ACHN (cell line): ENCODE results near the gene GUCA1A.
A peak's percentile ranks its signal among the peaks of the same experiment; 100 is the strongest.

ENCODE experiments used
- DNase-seq: peaks from one replicate; pipeline ENCODE4 v3.0.0-alpha.2; 2015
- in situ Hi-C: cut with HindIII; loops from 2 replicates; pipeline ENCODE4 v1.10.0; 2017; ENCODE audit warnings: low sequenced_read_pairs, low pct_ligation_motif_present, low pct_unique_long_range_greater_than_20kb

Gene GUCA1A

DNA sequence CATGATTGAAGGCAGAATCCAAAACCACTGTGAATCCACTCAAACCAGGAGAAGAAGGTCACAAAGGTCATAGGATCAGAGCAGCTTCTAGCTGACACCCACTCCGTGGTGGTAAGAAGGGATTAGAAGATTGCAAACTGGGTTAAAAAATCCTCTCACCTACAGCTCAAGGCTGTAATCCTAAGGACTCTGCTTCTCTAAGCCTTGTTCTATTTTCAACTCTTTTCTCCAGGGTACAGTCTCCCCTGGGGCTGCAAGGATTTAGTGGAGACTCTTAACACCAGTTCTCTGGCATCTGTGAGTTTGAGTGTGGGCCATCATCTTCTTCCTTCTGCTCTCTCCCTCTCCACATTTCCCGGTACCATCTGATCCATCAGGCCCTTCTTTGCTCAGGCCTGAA lies at the start of gene GUCA1A:
Gene GUCA1A (plus strand): TSS at position 264 of the 400 bp plus-strand sequence. CDS start 250 bp downstream, outside the sequence.
- no peak for DNase-seq
- in situ Hi-C loops: no loop called here

DNA sequence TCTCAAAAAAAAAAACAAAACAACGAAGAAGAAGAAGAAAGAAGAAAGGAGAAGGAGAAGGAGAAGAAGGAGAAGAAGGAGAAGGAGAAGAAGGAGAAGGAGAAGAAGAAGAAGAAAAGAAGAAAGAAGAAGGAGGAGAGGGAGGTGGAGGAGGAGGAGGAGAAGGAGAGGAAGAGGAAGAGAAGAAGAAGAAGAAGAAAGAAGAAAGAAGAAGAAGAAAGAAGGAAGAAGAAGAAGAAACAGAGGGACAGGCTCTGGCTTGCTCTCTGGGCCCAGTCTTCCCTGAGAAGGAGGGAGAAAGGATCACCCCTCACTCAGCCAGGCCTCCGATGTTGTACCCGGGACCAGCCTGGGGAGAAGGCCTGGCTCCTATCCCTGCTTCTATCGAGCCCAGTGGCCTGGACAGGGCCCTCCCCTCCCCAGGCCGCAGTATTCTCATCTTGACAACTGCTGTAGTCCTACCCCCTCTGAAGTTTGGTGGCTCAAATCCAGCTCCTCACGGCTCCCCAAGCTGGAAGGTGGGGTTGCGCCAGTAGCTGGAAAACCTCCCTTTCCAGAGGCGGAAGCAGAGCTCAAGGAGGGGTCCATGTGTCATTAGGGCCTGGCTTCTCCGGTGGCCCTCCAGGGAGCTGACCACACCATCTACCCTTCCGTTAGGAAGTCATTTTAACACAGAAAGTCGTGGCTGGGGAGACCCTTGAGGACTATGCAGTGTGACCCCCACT lies 49.6 kb upstream of the GUCA1A start:
- in situ Hi-C loops: no loop called here
- DNase-seq: no peak

DNA sequence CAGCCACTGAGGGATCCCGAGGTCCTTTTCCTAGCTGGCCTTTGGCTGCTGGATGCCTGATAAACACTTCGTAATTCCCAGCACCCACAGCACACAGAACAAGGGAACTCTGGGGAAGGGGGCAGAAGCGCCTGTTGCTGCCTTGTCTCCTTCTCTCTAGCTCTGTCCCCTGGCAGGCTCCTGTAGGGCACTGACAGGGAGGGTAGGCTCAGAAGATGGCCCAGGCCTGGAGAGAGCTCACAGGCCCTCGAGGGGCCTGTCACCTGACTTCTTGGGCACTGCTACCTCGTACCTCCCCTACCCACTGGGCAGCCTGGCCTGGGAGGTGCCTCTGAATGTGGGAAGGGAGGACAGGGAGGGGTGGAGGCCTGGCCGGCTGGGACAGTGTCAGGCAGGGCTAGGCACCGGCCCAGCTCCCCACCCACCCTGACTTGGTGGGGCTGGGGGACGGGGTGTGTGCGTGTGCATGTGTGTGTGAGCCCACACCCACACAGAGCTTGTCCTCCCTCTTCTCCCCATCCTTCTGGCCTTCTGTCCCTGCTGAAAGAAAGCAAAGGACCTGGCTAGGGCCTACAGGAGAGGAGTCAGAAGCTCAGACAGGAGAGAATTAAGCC lies 48.8 kb upstream of the GUCA1A start:
- in situ Hi-C loops: no loop called here
- DNase-seq: no peak

DNA sequence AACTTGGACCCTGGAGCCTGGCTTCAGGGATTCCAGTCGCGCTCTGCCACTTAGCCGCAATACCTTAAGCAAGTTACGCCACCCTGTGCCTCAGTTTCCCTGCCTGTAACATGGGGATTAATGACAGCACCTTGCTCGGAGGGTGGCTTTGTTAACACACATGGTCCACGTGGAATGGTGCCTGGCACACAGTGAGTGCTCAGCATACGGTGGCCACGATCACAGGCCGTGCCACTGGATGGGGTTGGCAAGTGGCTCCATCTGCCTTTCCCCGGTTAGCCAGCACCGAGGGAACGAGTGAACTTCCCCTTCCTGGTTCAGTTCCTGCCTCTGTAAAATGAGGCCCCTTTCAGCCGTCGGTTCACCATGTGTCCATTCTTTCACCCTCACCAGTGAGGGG lies 47.9 kb upstream of the GUCA1A start:
- in situ Hi-C loops: no loop called here
- no peak for DNase-seq

DNA sequence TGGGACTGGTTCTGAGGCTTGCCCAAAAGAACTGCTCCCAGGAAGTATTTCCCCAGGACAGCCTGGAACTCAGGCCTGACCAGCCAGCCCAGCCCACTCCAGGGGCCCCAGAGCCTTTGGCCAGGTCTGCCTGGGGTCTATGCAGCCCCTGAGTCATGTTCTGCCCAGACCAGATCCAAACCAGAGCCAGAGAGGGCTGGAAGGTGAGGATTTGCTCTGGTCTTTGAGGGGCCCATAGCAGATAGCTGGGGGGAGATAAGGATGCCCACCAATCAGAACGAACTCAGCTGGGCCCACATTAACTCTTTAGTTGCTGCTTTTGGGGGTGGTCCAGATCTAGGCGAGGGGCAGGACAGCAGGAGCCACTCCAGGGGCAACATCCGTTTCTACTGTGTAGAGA lies 47.5 kb upstream of the GUCA1A start:
- DNase-seq: no peak
- in situ Hi-C loops: no loop called here

DNA sequence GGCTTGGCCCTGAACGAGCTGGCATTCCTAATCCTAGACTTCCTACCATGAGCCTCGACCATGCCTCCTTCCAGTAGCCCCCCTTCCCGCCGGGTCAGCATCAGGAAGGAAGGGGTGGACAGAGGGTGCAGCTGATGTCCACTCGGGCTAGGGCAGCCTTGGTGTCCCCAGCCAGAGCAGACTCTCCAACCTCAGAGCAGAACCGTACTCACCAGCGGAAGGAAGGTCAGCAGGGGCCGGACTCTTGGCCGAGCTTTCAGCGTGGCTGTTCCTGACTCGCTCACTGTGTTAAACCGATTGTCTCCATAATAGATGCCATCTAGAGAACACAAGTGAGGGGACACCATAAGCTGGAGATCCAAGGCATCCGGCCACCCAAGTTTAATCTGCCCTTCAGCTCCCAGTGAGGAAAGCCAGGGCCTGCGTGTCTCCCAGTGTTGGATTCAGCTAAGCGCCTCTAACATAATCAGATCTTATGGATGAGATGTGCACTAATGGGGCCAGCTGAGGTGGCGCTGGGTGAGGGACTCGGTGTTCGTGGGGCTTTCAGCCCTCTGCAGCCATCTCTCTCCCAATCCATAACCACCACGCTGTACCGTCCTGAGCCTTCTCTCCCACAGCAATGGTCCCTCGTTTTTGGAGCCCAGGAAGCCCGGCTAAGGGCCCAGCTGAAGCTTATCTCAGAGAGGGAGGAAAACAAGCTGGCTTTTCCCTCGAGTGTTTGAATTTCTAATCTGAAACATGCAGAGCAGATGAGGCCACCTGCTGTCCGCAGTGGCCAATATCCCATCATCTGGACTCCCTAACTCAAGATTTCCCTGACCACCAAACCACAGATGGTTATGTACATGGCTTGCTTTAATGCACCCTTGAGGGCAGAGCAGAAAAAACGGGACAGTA lies 44.5 kb upstream of the GUCA1A start:
- in situ Hi-C loops: no loop called here
- no peak for DNase-seq

DNA sequence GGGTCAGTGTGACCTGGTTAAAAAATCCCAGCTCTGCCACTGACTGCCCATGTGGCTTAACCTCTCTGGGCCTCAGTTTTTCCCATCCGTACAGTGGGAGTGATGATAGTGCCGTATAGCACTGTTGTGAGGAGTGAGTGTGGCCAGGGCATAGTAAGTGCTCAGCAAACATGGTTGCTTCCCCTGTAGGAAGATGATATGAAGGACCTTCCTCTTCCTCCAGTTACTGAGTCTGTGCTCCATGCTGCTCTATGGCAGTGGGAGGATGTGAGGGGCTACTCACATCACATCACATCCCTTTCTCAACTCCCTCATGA lies 43.8 kb upstream of the GUCA1A start:
- DNase-seq: no peak
- in situ Hi-C loops: no loop called here

DNA sequence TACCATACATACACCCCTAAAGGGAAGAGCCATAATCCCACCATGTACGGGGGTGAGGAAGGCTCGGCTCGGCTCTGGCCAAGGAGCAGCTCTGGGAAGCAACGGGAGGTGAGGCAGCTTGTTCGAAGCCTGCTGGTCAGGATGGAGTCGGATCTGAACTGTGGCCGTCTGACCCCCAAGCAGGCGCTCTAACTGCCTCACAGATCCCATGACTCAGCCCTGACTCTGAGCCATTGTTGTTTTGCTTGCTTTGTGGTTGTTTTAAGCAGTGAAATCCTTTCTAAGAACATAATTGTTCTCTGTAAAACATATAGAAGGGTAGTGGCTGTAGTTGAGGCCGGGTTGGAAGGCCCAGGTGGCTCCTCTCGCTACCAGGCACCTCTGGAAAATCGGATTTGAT lies 41.6 kb upstream of the GUCA1A start:
- in situ Hi-C loops: no loop called here
- DNase-seq: no peak

DNA sequence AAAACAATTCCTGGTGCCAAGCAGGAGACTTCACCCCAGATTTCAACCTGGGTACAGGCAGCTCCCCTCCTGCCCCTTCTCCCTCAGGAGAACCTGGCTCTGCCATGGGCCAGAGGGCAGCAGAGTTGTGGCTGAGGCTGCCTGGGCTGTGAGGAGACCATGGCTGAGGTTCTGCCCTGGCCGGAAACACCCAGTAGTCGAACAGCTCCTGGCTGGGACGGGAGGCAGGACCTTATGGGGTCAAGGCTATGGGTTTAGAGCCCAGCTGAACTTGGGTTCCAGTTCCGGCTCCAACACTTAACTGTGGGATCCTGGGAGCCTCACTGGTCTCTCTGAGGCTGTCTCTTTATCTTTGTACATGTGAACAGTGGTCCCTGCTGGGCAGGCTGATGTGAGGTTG lies 39.2 kb upstream of the GUCA1A start:
- in situ Hi-C loops: no loop called here
- DNase-seq: no peak

DNA sequence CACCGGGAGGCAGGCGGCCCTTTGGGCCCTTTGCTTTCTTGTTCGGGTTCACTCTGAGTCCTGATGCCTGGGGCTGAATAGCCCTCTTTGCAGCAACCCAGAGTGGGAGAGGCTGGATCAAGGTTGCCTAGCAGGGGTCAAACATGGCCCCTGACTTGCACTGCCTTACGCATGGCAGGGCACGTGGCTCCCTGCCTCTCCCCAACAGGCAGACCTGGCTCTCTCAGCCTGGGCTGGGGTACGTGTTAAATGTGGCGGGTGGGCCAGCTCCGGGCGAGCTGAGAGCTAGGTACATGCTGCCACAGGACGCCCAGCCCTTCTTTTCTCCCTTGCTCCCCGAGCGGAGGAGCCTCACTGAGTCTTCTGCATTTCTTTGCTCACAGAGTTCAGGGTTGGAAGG lies 38.0 kb upstream of the GUCA1A start:
- no peak for DNase-seq
- in situ Hi-C loops: no loop called here

DNA sequence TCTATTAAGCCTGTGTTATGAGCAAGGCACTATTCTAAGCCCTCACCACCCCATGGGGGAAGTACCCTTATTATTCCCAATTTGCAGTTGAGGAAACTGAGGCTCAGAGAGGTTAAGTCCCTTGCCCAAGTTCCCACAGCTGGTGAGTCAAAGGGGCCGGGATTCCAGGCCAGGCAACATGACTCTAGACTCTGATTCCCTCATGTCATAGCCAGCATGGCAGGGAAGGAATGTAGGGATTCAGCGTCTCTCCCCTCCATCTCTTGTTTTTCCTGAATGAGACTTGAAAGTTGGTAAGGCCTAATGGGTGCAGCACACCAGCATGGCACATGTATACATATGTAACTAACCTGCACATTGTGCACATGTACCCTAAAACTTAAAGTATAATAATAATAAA lies 37.4 kb upstream of the GUCA1A start:
- in situ Hi-C loops: no loop called here
- no peak for DNase-seq

DNA sequence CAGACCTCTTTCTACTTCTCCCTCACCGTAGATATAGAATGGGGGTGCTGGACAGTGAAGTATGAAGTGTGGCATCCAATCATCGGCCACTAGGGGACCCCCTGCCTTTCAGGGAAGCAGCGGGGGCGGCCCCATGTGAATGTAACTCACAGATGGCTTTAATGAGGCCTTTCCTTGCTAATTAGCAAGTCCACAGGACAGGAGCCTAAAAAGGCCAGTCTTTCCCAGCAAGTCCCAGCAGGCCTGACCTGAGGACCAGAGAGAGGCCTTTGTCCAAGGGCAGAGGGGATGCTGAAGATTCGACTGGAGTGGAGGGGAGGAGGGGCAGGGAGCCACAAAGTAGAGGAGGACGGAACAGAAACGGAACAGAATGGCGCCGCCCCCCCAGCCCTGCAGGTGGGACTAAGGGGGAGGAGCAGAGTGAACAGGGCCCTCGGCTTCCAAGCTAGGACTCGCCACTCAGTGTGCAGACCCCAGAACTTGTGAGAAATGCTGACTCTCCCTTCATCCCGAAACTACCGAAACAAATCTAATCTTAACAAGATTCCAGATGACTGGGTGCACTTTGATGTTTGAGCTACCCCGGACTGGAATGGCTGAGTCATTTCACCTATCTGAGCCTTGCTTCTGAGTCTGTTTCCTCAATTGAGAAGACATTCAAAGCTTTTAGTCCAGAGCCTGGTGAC lies 36.5 kb upstream of the GUCA1A start:
- peak; percentile 71 for DNase-seq
- in situ Hi-C loops: no loop called here

DNA sequence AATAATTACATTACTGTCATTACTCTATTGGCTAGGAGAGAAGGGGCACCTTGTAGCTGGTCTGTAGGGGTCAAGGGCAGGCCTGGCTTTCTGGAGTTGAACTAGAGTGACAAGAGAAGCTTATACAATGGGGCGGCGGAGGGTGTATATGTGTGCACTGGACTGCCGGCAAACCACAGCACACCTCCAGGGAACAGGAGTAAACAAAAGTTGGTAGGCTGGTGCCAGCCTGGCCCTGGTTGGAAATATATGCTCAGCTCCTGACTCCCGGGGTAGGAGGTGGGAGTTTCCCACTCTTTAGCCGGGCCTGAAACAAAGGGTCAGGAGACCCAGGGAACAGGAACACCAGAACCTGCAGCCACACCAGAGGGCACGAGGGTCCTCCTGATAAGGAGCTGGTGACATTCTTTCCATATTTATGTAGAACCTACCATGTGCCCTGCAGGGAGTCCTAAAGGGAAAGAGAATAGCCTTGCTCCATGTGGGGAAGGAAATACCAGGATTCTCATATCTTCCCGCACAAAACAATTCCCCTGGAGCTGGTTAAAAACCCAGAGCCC lies 35.9 kb upstream of the GUCA1A start:
- no peak for DNase-seq
- in situ Hi-C loops: no loop called here

DNA sequence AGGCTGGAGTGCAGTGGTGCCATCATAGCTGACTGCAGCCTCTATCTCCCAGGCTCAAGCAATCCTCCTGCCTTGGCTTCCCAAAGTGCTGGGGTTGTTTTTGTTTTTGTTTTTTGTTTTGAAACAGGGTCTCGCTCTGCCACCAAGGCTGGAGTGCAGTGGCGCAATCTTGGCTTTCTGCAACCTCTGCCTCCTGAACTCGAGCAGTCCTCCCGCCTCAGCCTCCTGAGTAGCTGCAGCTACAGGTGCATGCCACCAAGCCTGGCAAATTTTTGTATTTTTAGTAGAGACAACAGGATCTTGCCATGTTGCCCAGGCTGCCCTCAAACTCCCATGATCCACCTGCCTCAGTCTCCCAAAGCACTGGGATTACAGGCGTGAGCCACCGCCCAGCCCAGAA lies 35.0 kb upstream of the GUCA1A start:
- in situ Hi-C loops: no loop called here
- no peak for DNase-seq

DNA sequence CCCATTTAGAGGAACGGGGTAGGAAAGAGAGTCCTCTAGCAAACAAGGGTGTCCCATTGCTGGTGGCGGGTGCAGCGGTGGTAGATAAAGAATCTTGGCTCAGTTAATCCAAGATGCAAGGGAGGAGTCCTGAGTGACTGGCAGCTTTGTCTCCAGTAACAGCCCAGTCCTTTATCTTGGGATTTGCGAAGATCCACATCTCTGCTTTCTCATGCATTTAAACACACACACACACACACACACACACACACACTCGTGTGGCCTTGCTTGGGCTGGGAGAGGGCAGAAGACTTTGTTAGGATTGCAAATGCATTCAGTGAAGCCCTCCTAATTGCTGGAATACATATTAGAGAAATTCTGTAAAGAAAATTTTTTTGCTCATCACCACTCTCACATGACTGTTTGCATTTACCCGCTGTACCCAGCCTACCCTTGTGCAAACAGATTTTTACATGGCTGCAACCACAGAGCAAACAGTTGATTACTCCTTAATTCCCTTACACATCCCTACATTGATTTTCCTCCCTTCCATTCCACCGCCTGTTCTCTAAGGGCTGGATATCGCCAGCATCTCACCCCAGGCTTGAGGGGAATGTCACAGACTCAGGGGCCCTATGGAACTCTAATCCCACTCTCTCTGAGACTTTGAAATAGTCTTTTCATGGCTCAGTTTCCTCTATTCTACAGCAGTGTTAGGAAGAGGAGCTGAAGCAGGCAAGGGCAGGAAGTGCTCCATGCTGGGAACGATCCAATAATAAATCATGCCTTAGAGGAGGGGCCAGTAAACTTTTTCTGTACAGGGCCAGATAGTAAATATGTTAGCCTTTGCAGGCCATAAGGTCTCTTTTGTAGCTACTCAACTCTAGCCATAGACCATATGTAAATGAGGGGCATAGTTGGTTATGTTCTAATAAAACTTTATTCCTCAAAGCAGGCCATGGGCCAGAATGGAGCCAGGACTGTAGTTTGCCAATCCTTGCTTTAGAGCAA lies 34.2 kb upstream of the GUCA1A start:
- in situ Hi-C loops: no loop called here
- peak; percentile 30 for DNase-seq

DNA sequence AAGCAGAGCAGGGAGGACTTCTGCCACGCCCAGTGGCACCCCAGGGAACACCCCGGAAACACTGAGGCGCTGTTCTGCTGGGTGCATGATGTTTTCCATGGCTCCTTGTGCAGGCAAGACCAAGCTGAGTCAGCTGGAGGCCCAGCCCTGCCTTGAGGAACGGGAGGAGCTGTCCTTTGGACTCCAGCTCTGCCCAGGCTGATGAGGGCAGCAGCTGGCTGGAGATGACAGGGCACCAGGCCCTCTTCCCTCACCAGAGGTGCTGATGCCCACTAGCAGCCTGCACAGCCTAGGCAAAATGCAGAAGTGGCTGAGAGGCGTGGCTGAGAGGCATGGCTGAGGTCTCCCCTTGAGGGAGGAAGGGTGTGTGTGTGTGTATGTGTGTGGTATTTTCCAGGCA lies 33.1 kb upstream of the GUCA1A start:
- DNase-seq: peak; percentile 65
- in situ Hi-C loops: no loop called here

DNA sequence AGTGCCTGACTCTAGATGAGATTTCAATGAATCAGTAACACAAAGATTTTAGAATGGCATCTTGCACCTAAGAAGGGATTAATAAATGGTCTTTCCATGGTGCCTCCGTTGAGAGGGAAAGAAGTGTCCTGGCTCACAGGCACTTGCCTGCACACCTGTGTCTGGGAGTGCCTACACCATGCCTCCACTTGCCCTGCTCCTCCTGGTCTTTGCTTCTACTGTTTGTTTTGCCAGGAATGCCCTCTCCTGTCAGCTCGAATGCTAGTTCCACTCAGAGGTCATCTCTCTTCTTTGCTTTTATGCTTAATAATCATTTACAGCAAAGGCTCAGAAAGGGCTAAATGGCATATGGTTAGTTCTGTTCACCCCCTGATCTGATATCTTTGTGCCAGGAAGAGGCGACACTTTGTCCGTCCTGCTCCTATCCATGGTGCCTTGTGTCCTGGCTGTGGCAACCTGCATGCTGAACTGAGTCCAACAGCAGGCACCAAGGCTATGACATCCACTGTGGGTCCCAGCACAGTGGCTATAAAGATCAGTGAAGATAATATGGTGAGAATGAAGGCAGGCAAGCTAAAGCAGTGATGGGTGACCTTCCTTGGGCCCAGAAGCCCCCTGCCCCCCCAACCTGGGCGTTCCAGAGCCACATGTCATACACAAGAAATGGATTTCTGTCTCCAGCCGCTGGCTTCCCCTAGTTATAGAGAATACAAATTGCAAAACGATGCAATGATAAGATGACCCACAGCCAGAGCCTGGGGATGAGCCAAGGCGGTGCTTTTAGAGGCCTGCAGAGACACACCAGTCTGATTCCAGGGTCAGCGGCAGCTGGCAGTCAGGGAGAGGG lies 32.2 kb upstream of the GUCA1A start:
- in situ Hi-C loops: no loop called here
- DNase-seq: no peak
